Immature natural killer cell (primary cell): Measurements from ENCODE around the gene LHX4. TPM values are rescaled to one million over a fixed set of nuclear protein-coding genes. Genes with fewer than 3 reads are reported as not detected.

Source experiments
- DNase-seq, 3 donors: peaks; one replicate each; pipeline ENCODE4 v3.0.0; 2022; ENCODE audit warnings: mixed read lengths in 1 of 3
- H3K27ac Mint-ChIP-seq, 6 donors: one replicate each; pipeline ENCODE4 v1.8.0; 2020; ENCODE audit warnings: mixed read lengths in 6 of 6, mild to moderate bottlenecking in 5 of 6, inconsistent platforms in 4 of 6, moderate library complexity in 3 of 6
- H3K27me3 Mint-ChIP-seq, 3 donors: one replicate each; pipeline ENCODE4 v1.8.0; 2020 to 2021; ENCODE audit warnings: low read depth in 3 of 3, mild to moderate bottlenecking in 3 of 3, mixed read lengths in 3 of 3, moderate library complexity in 3 of 3, inconsistent platforms in 1 of 3
- H3K36me3 Mint-ChIP-seq, 3 donors: one replicate each; pipeline ENCODE4 v1.8.0; 2020; ENCODE audit warnings: mixed read lengths in 3 of 3, inconsistent platforms in 2 of 3, mild to moderate bottlenecking in 2 of 3
- H3K4me1 Mint-ChIP-seq, 2 donors: one replicate each; pipeline ENCODE4 v1.8.0; 2020; ENCODE audit warnings: inconsistent platforms in 2 of 2, mild to moderate bottlenecking in 2 of 2, mixed read lengths in 2 of 2, moderate library complexity in 1 of 2
- H3K4me3 Mint-ChIP-seq, 5 donors: one replicate each; pipeline ENCODE4 v1.8.0; 2020; ENCODE audit warnings: mild to moderate bottlenecking in 5 of 5, mixed read lengths in 5 of 5, inconsistent platforms in 3 of 5, moderate library complexity in 3 of 5
- H3K9me3 Mint-ChIP-seq, 6 donors: one replicate each; pipeline ENCODE4 v1.8.0; 2020; ENCODE audit warnings: mild to moderate bottlenecking in 6 of 6, mixed read lengths in 6 of 6, inconsistent platforms in 4 of 6, moderate library complexity in 3 of 6
- polyA plus RNA-seq, 3 donors: library from polyadenylated mRNA; unstranded; fragments of 300-500 nt; fragmentation: Illumina TruSeq; gene quantifications; one replicate each; pipeline ENCODE4 v1.2.3, GENCODE V29; 2021

Gene LHX4
- polyA plus RNA-seq, 3 donors from 2014 or later = 0.25 TPM; not detected in 2

DNA sequence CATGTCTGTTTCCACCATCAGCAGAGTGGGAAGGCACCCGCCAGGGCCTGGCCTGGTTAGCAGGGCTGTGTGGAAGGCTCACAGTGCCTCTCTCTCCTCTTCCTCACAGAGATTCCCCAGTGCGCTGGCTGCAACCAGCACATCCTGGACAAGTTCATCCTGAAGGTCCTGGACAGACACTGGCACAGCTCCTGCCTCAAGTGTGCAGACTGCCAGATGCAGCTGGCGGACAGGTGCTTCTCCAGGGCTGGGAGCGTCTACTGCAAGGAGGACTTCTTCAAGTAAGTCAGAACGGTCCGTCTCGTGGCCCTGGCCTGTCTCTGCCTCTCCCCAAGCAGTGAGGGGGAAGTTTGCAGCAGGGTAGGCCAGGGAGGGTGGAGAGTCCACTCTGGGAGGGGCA lies 18.1 kb downstream of the LHX4 start:
- H3K36me3 Mint-ChIP-seq = no peaks in the 10 kb centered on the region
- peaks cover 0 to 8% of the 10 kb centered on the region in 2 donors for H3K4me1 Mint-ChIP-seq
- no peak overlapping the region for H3K27ac Mint-ChIP-seq
- no peak overlapping the region for H3K4me3 Mint-ChIP-seq
- no peak for DNase-seq
- H3K9me3 Mint-ChIP-seq = no peaks in the 10 kb centered on the region
- H3K27me3 Mint-ChIP-seq = peaks cover 0 to 9% (median 7%) of the 10 kb centered on the region in 3 donors

GRCh38 chr1:180248731-180249681 lies 18.9 kb downstream of the LHX4 start:
- Mint-ChIP-seq H3K27me3 (peaks cover 0 to 9% (median 7%) of the 10 kb centered on the region in 3 donors), H3K36me3 (no peaks in the 10 kb centered on the region), H3K4me3 (no peak overlapping the region), H3K4me1 (peaks cover 0 to 8% of the 10 kb centered on the region in 2 donors), H3K27ac (no peak overlapping the region), H3K9me3 (no peaks in the 10 kb centered on the region)
- DNase-seq = no peak

- Mint-ChIP-seq H3K4me3 (peak overlapping the region in 1 of 5 donors; percentile 56), H3K4me1 (peaks cover 0 to 8% of the 10 kb centered on the region in 2 donors), H3K27me3 (peaks cover 0 to 12% (median 7%) of the 10 kb centered on the region in 3 donors), H3K9me3 (no peaks in the 10 kb centered on the region), H3K36me3 (no peaks in the 10 kb centered on the region), H3K27ac (peak overlapping the region in 2 of 6 donors; percentile 25 to 35)
- DNase-seq = no peak
Measured at GRCh38 chr1:180249725-180250498, 19.8 kb downstream of the LHX4 start.

GRCh38 chr1:180250499-180250770 lies 20.4 kb downstream of the LHX4 start:
- no peaks in the 10 kb centered on the region for H3K36me3 Mint-ChIP-seq
- peaks cover 0 to 8% of the 10 kb centered on the region in 2 donors for H3K4me1 Mint-ChIP-seq
- H3K9me3 Mint-ChIP-seq = no peaks in the 10 kb centered on the region
- peaks cover 0 to 13% (median 7%) of the 10 kb centered on the region in 3 donors for H3K27me3 Mint-ChIP-seq
- DNase-seq = no peak
- H3K4me3 Mint-ChIP-seq = no peak overlapping the region
- no peak overlapping the region for H3K27ac Mint-ChIP-seq

DNA sequence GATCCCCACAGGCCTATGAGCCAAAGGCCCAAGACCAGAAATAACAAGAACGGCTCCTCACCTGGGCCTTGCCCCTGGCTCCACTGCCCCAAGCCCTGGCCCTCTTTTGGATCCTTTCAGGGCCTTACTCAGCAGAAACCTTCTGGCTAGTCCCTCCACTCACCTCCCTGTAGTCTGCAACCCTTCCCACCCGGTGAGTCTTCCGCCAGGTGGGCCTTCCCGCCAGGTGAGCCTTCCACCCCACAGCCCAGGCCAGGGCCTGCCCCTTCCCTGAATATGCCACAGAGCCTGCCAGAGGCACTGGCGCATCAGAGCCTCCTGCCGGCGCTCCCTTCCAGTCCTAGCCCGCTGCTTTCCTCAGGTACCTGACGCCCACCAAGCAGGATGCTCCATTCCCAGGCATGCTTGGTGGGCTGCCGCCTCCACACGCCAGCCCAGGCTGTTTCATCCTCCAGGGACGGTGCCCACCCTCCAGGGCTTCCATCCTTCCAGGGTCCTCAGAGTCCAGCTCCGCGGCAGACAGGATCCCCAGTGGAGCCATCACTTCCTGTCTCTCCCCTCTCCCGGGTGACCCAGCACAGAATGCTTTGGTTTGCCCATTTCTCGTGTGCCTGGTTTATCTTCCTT lies 20.9 kb downstream of the LHX4 start:
- Mint-ChIP-seq H3K4me3 (no peak overlapping the region), H3K27ac (no peak overlapping the region), H3K9me3 (no peaks in the 10 kb centered on the region), H3K27me3 (peaks cover 0 to 16% (median 7%) of the 10 kb centered on the region in 3 donors), H3K4me1 (peaks cover 0 to 8% of the 10 kb centered on the region in 2 donors), H3K36me3 (no peaks in the 10 kb centered on the region)
- DNase-seq = no peak

- H3K4me1 Mint-ChIP-seq = peaks cover 0 to 8% of the 10 kb centered on the region in 2 donors
- H3K27me3 Mint-ChIP-seq = peaks cover 2 to 16% (median 8%) of the 10 kb centered on the region in 3 donors
- no peak overlapping the region for H3K27ac Mint-ChIP-seq
- no peak overlapping the region for H3K4me3 Mint-ChIP-seq
- no peaks in the 10 kb centered on the region for H3K9me3 Mint-ChIP-seq
- no peak for DNase-seq
- H3K36me3 Mint-ChIP-seq = no peaks in the 10 kb centered on the region
Measured at GRCh38 chr1:180251526-180252305, 21.7 kb downstream of the LHX4 start.

DNA sequence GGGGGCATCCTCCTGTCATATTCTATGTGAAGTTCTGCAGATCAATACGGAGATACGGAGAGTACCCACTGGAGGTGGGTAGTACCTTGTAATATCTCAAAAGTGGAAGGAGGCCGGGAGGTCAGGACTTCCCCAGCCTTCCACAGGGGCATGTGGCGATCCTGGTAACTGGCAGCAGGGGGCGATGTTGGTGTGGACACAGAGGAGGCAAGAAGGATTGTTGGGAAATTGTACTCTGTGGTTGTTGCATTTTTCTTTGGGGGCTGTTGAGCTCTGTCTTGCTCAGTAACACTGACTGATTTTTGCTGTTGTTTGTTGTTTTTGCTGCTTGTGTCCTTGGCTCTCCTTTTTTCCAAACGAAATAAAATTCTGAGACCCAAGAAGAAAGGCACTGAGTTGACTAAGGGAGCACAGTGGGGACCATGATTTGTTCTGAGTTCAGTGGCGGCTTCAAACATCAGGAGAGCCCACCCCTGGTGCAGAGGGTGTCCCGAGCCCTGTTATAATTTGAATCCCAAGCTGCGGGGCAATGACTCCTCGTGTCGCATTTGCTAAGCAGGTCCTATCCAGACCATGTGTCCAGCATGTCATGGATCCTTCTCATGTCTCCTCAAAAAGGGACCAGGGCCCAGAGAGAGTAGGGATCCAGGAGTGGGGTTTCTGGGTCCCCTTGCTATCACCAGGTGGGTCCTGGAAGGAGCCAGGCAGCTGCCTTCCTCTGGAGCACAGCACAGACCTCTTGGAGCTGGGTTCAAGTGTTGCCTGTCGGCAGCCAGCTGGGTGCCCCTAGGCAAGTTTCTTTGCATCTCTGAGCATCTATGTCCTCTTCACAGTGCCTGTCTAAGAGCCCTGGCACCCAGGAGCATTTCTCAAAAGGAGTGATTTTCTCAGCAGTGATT lies 22.8 kb downstream of the LHX4 start:
- H3K36me3 Mint-ChIP-seq = no peaks in the 10 kb centered on the region
- H3K4me1 Mint-ChIP-seq = peaks cover 0 to 8% of the 10 kb centered on the region in 2 donors
- H3K9me3 Mint-ChIP-seq = no peaks in the 10 kb centered on the region
- H3K27me3 Mint-ChIP-seq = peaks cover 2 to 19% (median 8%) of the 10 kb centered on the region in 3 donors
- no peak overlapping the region for H3K4me3 Mint-ChIP-seq
- H3K27ac Mint-ChIP-seq = no peak overlapping the region
- peak; percentile 31 to 48 (median 38) for DNase-seq

DNA sequence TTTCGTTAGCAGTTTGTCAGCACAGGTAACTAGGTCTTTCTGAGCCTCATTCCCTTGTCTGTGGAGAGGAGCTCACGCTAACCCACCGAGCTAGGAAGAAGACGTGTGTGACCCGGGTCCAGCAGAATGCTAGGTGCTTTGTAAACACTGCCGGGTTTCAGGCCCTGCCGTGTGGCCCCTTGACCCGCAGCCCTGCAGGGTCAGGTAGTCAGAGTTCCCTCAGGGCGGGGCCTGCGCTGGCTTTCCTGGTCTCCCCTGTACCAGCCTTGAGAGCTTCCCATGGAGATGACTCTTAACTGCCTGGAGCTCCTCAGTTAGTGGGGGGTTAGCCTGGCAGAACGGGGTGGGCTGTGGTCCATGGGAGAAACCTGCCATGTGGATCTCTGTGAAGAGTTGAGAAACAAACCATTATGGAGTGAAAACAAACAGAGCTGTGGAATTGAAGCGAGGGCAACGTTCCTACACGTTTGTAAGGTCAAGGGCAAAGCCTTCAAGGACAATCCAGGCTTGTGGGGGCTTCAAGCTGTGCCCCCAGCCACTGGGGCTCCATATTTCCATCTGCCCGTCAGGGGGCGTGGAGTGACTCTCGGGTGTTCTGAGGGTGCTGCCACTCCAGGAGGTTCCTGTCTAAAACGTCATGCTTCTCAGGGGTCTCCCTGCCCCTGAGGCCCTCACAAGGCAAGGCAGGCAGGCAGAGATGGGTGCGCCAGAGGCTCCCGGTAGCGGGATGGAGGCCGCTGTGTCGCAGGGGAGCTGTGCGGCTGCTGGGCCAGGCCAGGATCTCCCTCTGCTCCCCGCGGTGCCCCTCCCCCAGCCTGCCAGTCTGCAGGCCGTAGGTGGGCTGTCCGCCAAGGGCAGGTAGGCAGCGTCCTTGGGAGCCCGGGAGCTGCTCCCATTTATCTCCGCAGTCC lies 23.8 kb downstream of the LHX4 start:
- no peaks in the 10 kb centered on the region for H3K9me3 Mint-ChIP-seq
- DNase-seq = no peak
- H3K4me3 Mint-ChIP-seq = no peak overlapping the region
- H3K27me3 Mint-ChIP-seq = peaks cover 2 to 20% (median 13%) of the 10 kb centered on the region in 3 donors
- no peak overlapping the region for H3K27ac Mint-ChIP-seq
- no peaks in the 10 kb centered on the region for H3K36me3 Mint-ChIP-seq
- H3K4me1 Mint-ChIP-seq = peaks cover 0 to 8% of the 10 kb centered on the region in 2 donors

GRCh38 chr1:180254496-180254819 lies 24.4 kb downstream of the LHX4 start:
- no peaks in the 10 kb centered on the region for H3K9me3 Mint-ChIP-seq
- DNase-seq = no peak
- H3K27me3 Mint-ChIP-seq = peaks cover 2 to 20% (median 16%) of the 10 kb centered on the region in 3 donors
- H3K4me3 Mint-ChIP-seq = no peak overlapping the region
- H3K27ac Mint-ChIP-seq = no peak overlapping the region
- H3K4me1 Mint-ChIP-seq = peaks cover 0 to 8% of the 10 kb centered on the region in 2 donors
- no peaks in the 10 kb centered on the region for H3K36me3 Mint-ChIP-seq

DNA sequence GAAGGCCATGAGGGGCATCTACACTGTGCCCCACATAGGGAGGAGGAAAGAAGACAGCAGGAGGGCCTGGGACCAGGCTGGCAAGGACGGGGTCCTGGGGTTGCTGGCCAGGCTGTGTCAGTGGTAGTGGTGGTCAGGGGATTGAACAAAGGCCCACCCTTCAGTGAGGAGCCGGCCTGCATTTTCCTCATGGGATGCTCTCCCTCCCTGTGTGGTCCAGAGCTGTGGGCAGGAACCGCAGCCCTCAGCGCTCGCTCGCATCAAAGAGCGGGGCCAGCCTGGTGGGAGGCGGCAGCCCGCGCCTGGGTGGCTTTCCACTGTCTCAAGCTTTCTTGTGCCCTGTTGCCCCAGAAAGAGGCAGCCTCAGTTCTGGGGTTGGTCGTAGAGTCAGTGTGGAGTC lies 24.8 kb downstream of the LHX4 start:
- DNase-seq = no peak
- Mint-ChIP-seq H3K27ac (no peak overlapping the region), H3K36me3 (no peaks in the 10 kb centered on the region), H3K4me1 (peaks cover 0 to 5% of the 10 kb centered on the region in 2 donors), H3K4me3 (no peak overlapping the region), H3K9me3 (no peaks in the 10 kb centered on the region), H3K27me3 (peaks cover 2 to 22% (median 16%) of the 10 kb centered on the region in 3 donors)

DNA sequence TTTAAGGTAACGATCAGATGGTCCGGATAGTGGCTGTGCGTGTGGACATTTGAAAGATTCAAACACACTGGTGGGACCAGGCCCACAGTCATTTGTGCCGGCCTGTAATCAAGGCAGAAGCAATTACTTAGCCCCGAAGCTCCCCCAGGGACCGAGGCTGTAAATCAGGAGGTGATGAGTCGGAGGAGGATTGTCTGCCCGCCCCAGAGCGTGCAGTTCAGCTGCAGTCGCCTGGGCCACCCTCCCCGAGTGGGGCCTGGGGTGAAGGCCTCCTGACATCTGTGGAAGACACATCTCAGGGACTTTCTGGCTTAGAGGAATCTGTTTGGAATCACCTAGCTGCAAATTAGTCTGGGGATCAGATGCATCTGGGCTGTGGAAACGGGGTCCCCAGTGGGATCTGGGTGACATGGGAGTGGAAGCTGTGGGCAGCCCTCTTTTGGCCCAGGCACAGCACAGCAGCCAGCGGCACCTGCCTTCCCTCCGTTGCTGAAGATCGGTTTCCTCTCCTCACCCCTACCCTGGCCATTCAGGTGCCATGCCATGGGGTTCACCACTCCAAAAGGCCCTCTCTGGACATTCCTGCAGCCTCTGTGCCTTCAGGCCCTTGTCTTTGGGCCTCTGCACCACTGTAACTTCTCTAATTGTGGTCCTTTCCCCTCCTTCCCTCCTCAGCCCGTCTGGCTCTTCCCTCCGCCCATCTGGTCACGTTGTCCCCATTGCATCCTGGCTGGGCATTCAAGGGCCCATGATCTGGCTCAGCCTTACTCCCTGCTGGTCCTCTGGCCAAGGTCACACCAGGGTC lies 25.7 kb downstream of the LHX4 start:
- Mint-ChIP-seq H3K27me3 (peaks cover 2 to 24% (median 19%) of the 10 kb centered on the region in 3 donors), H3K36me3 (no peaks in the 10 kb centered on the region), H3K27ac (no peak overlapping the region), H3K4me3 (no peak overlapping the region), H3K4me1 (no peaks in the 10 kb centered on the region), H3K9me3 (no peaks in the 10 kb centered on the region)
- no peak for DNase-seq
